SK-MEL-5 (cell line): ENCODE data around the gene SSBP3. TPM values are rescaled to one million over a fixed set of nuclear protein-coding genes. Genes with fewer than 3 reads are reported as not detected.

Experiments
- DNase-seq: peaks from one replicate; pipeline ENCODE4 v3.0.0-alpha.2; 2016; ENCODE audit warnings: low read depth, low spot score
- in situ Hi-C: cut with HindIII; loops from 2 replicates; pipeline ENCODE4 v1.10.0; 2016; ENCODE audit warnings: low sequenced_read_pairs, high pct_unique_total_duplicates, low pct_unique_long_range_greater_than_20kb
- total RNA-seq: library from RNA; depleted of rRNA; stranded (reverse); fragments of >200 nt; shearing (Covaris generic); gene quantifications from 2 replicates; pipeline ENCODE4 v1.2.3, GENCODE V29; 2014

Gene SSBP3
- total RNA-seq, 1 experiment from 2014 or later: 3.7 TPM

- in situ Hi-C loops: no loop called here
These were observed 26.5 kb downstream of the SSBP3 start for GRCh38 chr1:54379555-54380289.

DNA sequence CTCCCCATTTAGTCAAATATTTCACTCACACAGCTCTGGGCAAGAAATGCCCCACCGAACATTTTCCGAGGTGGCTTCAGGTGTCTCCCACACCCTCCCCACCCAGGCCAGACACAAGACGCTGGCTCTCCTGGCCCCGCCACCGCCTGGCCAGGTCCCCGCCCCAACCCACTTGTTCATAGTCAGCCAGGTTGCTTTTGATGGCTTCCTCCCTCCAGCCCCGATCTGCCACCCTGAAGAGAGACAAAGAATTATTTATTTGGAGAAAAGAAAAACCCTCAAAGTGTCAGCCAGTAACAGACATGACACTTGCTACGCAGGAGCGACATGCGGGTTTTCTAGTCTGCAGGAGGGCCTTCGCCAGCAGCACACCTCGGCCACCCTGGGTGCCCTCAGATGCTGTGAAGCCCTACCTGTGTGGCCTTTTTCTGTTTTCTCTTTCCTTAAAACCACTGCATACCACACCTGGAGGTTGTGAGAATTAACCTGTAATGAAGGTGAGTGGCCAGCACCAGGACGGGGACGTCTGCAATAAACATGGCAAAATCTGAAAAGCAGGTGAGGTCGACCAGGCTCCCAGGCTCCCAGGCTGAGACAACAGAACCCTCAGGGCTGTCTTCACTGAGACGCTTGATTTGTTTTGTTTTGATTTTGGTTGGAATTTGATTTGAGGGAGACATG is 27.2 kb downstream of the SSBP3 start:
- DNase-seq: no peak

More at GRCh38 chr1:54379555-54380289, 26.5 kb downstream of the SSBP3 start:
- DNase-seq: no peak

DNA sequence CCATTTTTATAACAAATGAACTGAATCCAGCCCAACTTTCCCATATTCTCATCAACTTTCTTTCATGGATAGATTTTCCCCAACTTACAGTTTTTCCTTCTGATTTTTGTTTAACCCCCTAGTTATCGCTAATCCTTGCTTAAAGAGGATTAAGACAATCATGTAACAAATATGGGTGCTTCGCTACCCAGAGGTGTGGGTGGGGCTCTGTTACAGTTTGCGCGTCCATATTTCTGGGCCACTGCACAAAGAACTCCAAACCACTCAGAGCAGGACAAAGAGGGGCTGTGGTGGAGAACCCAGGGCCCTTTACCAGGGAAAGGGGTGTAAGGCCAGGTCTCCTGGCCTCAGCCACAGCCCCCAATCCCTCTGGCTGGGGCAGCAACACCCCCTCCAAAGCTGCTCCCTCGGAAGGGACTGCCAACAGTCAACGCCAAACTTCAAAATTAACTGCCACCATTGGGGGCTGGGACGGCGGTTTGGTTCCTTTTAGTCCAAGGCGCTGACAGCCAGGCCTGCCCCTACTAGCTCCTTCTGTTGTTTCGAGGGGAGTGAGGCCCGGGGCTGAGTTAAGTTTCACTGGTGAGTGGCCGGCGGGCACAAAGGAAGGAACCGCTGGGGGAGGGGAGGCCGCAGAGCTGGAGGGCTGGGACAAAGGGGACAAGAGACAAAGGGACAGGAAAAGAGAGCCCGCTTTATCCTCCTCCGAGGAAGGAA is 27.9 kb downstream of the SSBP3 start:
- no peak for DNase-seq
- in situ Hi-C loops: no loop called here

More for the DNA sequence above, 27.2 kb downstream of the SSBP3 start:
- in situ Hi-C loops: no loop called here

DNA sequence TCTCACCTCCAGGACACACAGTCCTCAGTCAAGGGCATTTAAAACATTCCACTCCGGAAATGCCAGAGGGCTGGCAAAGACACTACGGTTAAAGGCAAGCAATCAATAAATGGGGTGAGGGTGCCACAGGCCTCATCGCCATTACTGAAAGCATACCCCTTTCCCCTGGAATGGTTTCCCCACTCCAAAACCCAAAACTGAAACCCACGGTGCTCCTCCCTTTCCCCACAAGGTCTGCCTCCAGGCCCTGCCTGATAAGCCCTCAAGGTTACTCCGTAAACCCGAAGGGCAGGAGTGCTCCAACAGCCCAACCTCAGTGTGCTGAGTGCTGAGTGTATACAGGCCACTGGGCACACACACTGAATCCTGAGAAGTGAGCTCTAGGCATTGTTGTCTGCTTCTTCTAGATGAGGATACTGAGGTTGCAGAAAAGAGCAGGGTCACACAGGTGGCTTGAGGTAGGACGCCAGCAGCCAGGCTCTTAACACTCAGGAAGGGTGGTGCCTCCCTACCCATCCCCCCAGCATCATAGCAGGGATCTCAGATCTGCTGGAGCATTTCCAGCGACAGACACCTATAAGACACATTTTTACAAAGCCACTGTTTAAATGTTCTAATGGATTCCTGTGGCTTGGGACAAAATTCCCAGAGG is 29.0 kb downstream of the SSBP3 start:
- in situ Hi-C loops: no loop called here
- no peak for DNase-seq

GRCh38 chr1:54376430-54377039 is 29.7 kb downstream of the SSBP3 start:
- no peak for DNase-seq
- in situ Hi-C loops: no loop called here

GRCh38 chr1:54375712-54376429 is 30.3 kb downstream of the SSBP3 start:
- in situ Hi-C loops: no loop called here
- no peak for DNase-seq

DNA sequence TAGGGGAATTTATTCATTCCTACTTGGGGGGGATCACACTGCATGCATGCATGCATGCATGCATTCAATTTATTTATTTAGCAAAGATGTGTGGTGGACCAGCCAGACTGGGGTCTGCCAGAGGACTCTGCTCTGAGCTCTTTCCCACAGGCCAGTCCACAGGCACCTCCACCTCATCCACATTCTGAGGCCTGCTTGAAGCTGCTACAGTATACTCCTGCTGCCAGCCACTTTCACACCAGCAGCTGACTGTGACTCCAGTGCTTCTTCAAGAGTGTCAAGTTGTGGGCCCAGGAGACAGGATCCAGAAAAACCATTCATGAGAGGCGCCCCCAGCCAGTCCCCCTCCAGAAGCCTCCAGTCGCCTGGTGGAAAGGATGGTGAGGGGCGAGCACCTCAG is 30.9 kb downstream of the SSBP3 start:
- DNase-seq: no peak
- in situ Hi-C loops: no loop called here

DNA sequence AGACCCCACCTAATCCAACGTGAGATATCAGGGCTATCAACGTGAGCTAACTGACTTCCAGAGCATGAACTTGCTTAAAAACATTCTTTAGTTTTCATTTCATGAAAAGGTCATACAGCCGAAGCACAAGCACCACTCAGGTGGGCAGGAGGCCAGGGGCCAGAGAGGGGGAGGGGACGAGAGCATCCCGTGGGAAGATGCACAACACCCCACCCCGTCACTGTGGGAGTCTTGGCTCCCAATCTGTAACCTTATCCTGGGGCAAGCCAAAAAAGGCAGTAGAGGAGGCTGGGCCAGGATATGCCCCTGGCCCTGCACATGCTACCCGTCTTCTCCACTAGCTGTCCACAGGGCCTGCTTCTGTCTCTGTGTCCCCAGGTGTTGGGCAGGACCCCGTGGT is 31.4 kb downstream of the SSBP3 start:
- DNase-seq: no peak
- in situ Hi-C loops: no loop called here

DNA sequence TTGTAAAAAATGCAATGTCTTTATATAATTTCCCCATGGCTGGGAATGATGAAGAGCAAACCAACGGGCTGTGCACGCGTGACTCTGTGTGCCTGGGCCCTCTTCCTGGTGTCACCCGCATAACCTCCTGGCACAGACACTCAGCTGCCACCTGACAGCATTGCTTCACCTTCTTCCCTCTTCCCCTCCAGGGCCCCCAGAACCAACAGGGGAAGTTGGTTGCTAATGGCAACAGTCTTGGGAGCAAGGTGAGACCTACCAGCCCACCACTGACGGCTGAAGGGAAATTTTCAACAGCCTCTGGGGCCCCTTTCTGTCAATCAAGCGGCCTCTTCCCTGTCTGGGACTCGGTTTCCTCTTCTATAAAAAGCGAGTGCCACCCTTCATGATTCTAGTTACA is 33.2 kb downstream of the SSBP3 start:
- in situ Hi-C loops: no loop called here
- DNase-seq: no peak

DNA sequence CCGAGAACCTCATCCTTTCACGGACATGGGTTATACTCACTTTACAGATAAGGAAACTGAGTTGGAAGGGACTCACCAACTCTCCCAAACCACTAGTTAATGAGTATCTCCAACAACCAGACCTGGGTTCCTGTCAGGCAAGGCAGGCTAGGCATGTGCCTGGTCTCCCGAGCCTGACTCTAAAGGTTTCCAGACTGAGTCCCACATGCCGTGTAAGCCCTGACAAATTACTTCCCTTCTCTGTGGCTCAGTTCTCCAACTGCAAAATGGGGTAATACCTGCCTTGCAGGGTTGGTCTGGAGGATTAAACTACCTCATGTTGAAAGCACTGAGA is 34.3 kb downstream of the SSBP3 start:
- in situ Hi-C loops: no loop called here
- no peak for DNase-seq

DNA sequence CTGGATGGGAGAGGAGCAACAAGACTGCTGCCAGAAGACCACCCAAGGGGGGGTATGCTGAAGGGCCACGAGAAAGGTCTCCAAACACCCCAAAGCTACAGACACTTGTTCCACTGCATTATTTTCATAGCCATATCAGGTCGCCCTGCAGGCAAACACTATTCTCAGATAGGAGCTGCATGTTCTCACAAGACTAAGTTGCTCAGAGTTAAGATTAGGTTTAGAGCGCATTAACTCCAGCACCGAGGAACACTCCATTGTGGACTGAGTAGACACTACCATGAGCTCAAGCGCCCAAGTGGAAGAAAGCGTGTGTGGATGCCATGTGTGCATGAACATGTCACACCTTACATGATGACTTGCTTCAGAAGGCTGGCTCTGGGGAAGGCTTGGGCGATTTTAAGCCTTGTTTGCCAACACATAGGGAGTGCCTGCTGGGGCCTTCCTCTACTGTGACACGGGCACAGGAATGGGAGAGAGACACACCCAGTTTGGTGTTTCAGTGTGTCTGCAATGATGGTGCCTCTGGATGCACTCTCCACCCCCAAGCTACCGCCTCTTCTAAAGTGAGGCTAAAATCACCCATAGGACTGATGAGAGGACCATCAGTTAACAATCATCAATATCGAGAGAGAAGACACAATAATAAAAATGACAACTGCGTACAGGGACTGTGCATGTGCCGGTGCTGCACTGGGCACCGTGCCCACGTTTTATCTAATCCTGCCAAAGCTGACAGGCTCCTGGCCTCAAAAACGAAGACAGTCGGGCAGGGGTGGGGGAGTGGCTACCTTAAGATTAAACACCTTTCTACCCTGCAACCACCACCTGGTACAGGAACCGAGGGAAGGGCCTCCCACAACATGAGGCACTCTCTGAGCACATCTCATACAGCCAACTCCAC is 34.9 kb downstream of the SSBP3 start:
- DNase-seq: no peak
- in situ Hi-C loops: no loop called here

GRCh38 chr1:54370287-54370989 is 35.8 kb downstream of the SSBP3 start:
- no peak for DNase-seq
- in situ Hi-C loops: no loop called here

DNA sequence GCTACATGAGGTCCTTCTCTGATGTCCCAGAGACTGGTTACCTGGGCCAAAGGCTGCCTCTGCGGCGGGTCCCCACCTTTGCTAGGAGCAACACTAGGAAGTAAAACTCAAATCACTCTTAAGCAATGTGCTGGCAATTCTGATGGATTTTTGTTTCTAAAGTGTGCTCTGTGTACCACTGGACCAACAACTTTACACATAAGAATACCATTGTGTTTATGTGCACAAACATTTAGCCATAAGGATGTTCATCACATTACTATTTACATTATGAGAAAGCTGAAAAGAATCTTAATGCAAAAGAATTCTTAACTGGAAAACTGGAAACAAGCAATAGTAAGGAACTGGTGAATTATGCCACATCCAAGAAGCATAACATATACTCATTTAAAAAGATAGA is 38.6 kb downstream of the SSBP3 start:
- in situ Hi-C loops: no loop called here

DNA sequence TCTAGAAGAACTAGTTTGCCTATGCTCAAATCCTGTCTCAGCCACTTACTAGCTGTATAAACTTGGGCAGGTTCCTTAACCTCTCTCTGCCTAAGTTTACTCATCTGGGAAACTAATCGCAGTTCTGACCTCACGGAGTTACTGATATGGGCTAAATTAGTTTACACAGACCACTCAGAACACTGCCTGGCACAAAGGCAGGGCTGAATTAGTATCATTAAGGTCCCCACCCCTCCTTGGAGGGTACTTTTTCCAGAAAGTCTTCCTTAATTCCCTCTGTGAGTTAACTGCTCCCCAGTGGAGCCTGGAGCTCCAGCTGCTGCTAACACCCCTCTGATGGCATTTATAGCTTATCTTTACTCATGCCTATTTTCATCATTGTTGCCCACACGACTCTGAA is 40.3 kb downstream of the SSBP3 start:
- DNase-seq: no peak
- in situ Hi-C loops: no loop called here

More for the DNA sequence above, 38.6 kb downstream of the SSBP3 start:
- DNase-seq: no peak

DNA sequence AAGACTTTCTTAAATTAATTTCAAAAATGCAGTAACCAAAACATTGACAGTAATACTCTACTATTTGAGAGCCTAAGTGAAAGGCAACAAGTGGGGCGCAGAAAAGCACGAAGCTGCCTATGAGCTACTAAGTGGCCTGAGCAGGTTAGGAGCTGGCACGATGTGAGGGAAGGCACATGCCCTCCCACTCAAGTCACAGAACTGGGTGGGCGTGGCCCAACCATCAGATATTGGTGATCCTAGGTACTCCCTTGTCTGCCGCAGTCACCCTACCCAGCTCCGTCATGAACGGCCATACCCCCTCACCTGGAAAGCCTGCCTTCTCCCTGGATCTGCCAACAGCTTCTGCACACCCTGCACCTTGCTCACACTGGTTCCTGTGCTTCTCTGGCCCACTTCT is 40.8 kb downstream of the SSBP3 start:
- in situ Hi-C loops: no loop called here
- DNase-seq: no peak

DNA sequence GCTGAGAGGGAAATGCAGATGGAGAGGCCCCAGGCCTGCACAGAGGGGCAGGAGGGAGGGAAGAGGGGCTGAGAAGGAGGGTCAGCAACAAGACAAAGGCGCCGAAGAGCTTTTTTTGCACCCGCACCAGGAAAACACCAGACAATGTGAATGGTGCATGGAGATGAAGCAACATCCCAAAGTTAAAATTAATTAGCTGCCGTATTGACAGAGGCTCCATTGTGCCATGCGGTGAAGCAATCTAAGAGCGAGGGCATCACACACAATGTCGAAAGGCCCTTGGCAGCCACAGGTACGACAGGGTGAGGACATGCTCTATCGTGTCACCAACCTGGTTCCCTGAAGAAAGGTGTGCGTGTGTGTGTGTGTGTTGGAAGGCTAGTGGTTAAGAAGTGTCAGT is 41.2 kb downstream of the SSBP3 start:
- in situ Hi-C loops: no loop called here
- DNase-seq: peak; percentile 3
